CD4-positive, alpha-beta T cell (primary cell): Measurements from ENCODE around the gene TRAF3IP3. TPM values are rescaled to one million over a fixed set of nuclear protein-coding genes. Genes with fewer than 3 reads are reported as not detected.

ENCODE experiments used
- ATAC-seq: fragments of 200-7000 bp; cut with Tn5 transposase; one replicate; pipeline ENCODE4 v1.10.0; 2022; ENCODE audit warnings: mild to moderate bottlenecking; ENCODE audit not compliant: poor library complexity
- CTCF ChIA-PET: fragments of 350-600 bp; sonication (Branson Sonifier 250); formaldehyde crosslinking; loops from one replicate; lab custom pipeline; 2021; ENCODE audit warnings: antibody characterized with exemption, inconsistent platforms; lab: Charles Lee
- POLR2A ChIA-PET: fragments of 350-600 bp; sonication (Branson Sonifier 250); formaldehyde crosslinking; loops from one replicate; lab custom pipeline; 2021; ENCODE audit warnings: antibody characterized with exemption, inconsistent platforms; lab: Charles Lee
- DNase-seq, 14 experiments: peaks; one replicate each; pipeline ENCODE4 v3.0.0-alpha.2; 2013 to 2020; ENCODE audit warnings: mixed read lengths in 2 of 14
- H3K27ac ChIP-seq, 2 donors: one replicate each; pipeline versions ENCODE4 v1.5.1 to v1.7.0; 2013; ENCODE audit warnings: low read length in 2 of 2, low read depth in 1 of 2, mild to moderate bottlenecking in 1 of 2
- H3K27me3 ChIP-seq, 2 experiments: 1 replicate in 1 of 2; 2 replicates in 1 of 2; pipeline versions ENCODE4 v1.6.1 to v1.7.0; 2013; ENCODE audit warnings: low read length in 2 of 2, control low read depth in 1 of 2, mild to moderate bottlenecking in 1 of 2, moderate library complexity in 1 of 2; ENCODE audit not compliant: insufficient read depth in 2 of 2, control insufficient read depth in 1 of 2
- H3K36me3 ChIP-seq: one replicate; pipeline ENCODE4 v1.6.1; 2013; ENCODE audit warnings: low read length, control low read depth; ENCODE audit not compliant: insufficient read depth
- H3K4me1 ChIP-seq: one replicate; pipeline ENCODE4 v1.6.1; 2013; ENCODE audit warnings: low read length, control low read depth; ENCODE audit not compliant: insufficient read depth
- H3K4me3 ChIP-seq: one replicate; pipeline ENCODE4 v1.5.1; 2013; ENCODE audit warnings: mild to moderate bottlenecking, low read length, moderate library complexity
- H3K9me3 ChIP-seq, 2 experiments: 1 replicate in 1 of 2; 2 replicates in 1 of 2; pipeline versions ENCODE4 v1.6.1 to v1.7.0; 2013; ENCODE audit warnings: low read length in 2 of 2, mild to moderate bottlenecking in 2 of 2, control low read depth in 1 of 2, moderate library complexity in 1 of 2; ENCODE audit not compliant: control insufficient read depth in 1 of 2, insufficient read depth in 1 of 2
- H3K27ac Mint-ChIP-seq: one replicate; pipeline ENCODE4 v1.8.0; 2020; ENCODE audit warnings: mixed read lengths
- H3K27me3 Mint-ChIP-seq: one replicate; pipeline ENCODE4 v1.8.0; 2021; ENCODE audit warnings: mixed read lengths
- H3K36me3 Mint-ChIP-seq: one replicate; pipeline ENCODE4 v1.8.0; 2021; ENCODE audit warnings: low read depth, mixed read lengths
- H3K4me1 Mint-ChIP-seq: one replicate; pipeline ENCODE4 v1.8.0; 2021; ENCODE audit warnings: low read depth, mixed read lengths
- H3K4me3 Mint-ChIP-seq: one replicate; pipeline ENCODE4 v1.8.0; 2020; ENCODE audit warnings: mild to moderate bottlenecking, mixed read lengths
- H3K9me3 Mint-ChIP-seq: one replicate; pipeline ENCODE4 v1.8.0; 2020; ENCODE audit warnings: mixed read lengths
- CTCF ChIP-seq: fragments of 200-600 bp; IDR thresholded peaks from one replicate; pipeline ENCODE4 v1.8.0; 2022; ENCODE audit warnings: antibody characterized with exemption, mild to moderate bottlenecking
- intact Hi-C, 2 experiments: fragments of 100-400 bp; cut with DNase I in 1 of 2; cut with micrococcal nuclease in 1 of 2; formaldehyde crosslinking; loops; one replicate each; pipeline versions ENCODE4 v1.15.1 to v1.9.0; 2023 to 2025; cut with DNase I, micrococcal nuclease
- total RNA-seq, 174 experiments: library from RNA in 2 of 174; stranded (reverse) in 2 of 174; gene quantifications; one replicate each; pipeline ENCODE4 v1.2.3 and lab custom pipeline; 2021 to 2026

TRAF3IP3 gene
- total RNA-seq, 2 experiments from 2014 or later = 279 to 290 TPM

GRCh38 chr1:209737118-209737505 is 18.7 kb upstream of the TRAF3IP3 start:
- H3K27me3 ChIP-seq = no peaks in the 10 kb centered on the region
- H3K4me1 ChIP-seq = peaks cover 4% of the 10 kb centered on the region
- no peak overlapping the region for H3K4me3 Mint-ChIP-seq
- DNase-seq = no peak
- H3K36me3 ChIP-seq = no peaks in the 10 kb centered on the region
- intact Hi-C loops = no loop called here
- peaks cover 10% of the 10 kb centered on the region for H3K4me1 Mint-ChIP-seq
- H3K4me3 ChIP-seq = no peak overlapping the region
- no peaks in the 10 kb centered on the region for H3K36me3 Mint-ChIP-seq
- H3K27ac Mint-ChIP-seq = no peak overlapping the region
- H3K9me3 Mint-ChIP-seq = no peaks in the 10 kb centered on the region
- POLR2A ChIA-PET = interaction anchor here (0.8 to 1.4 kb wide), 2 partner anchors 9 to 32 kb away, joined by 3 to 4 read pairs; no protein-coding TSS in a partner anchor
- TF ChIP-seq CTCF = no peak
- no peaks in the 10 kb centered on the region for H3K9me3 ChIP-seq
- H3K27me3 Mint-ChIP-seq = no peaks in the 10 kb centered on the region
- CTCF ChIA-PET = interaction anchor here (1.3 kb wide), 1 partner anchor 11 kb away, joined by 4 read pairs; no protein-coding TSS in a partner anchor
- no peak for ATAC-seq
- H3K27ac ChIP-seq = no peak overlapping the region

GRCh38 chr1:209738270-209738669 is 17.6 kb upstream of the TRAF3IP3 start:
- Histone ChIP-seq H3K27me3 (no peaks in the 10 kb centered on the region), H3K27ac (no peak overlapping the region), H3K4me3 (no peak overlapping the region), H3K36me3 (no peaks in the 10 kb centered on the region), H3K4me1 (peaks cover 4% of the 10 kb centered on the region), H3K9me3 (no peaks in the 10 kb centered on the region)
- no peak overlapping the region for H3K27ac Mint-ChIP-seq
- no peak for TF ChIP-seq CTCF
- DNase-seq (no peak), ATAC-seq (no peak)
- no peaks in the 10 kb centered on the region for H3K9me3 Mint-ChIP-seq
- H3K4me1 Mint-ChIP-seq = peaks cover 17% of the 10 kb centered on the region
- intact Hi-C loops = no loop called here
- no peaks in the 10 kb centered on the region for H3K27me3 Mint-ChIP-seq
- CTCF ChIA-PET = no interaction called here
- H3K4me3 Mint-ChIP-seq = no peak overlapping the region
- POLR2A ChIA-PET = no interaction called here
- H3K36me3 Mint-ChIP-seq = no peaks in the 10 kb centered on the region

- no peaks in the 10 kb centered on the region for H3K9me3 ChIP-seq
- H3K9me3 Mint-ChIP-seq = no peaks in the 10 kb centered on the region
- H3K27me3 ChIP-seq = no peaks in the 10 kb centered on the region
- no peaks in the 10 kb centered on the region for H3K36me3 ChIP-seq
- H3K27me3 Mint-ChIP-seq = no peaks in the 10 kb centered on the region
- H3K36me3 Mint-ChIP-seq = no peaks in the 10 kb centered on the region
- no peak overlapping the region for H3K27ac Mint-ChIP-seq
- DNase-seq (no peak), ATAC-seq (no peak)
- TF ChIP-seq CTCF = no peak
- H3K27ac ChIP-seq = no peak overlapping the region
- H3K4me3 ChIP-seq = no peak overlapping the region
- intact Hi-C loops = no loop called here
- no peak overlapping the region for H3K4me3 Mint-ChIP-seq
- peaks cover 17% of the 10 kb centered on the region for H3K4me1 Mint-ChIP-seq
- CTCF ChIA-PET = no interaction called here
- peaks cover 4% of the 10 kb centered on the region for H3K4me1 ChIP-seq
- POLR2A ChIA-PET = no interaction called here
These were observed 14.7 kb upstream of the TRAF3IP3 start for GRCh38 chr1:209741193-209741592.
